HG03378 (cell line): ENCODE measurements around the gene JMJD1C.
A peak's percentile ranks its signal among the peaks of the same experiment; 100 is the strongest.
"Not testable (repeated sequence)": the region's sequence is repeated elsewhere in the genome, so short reads cannot be mapped to it uniquely, and the experiment has no call there.

Experiments
- ATAC-seq: cut with Tn5 transposase; IDR thresholded peaks from one replicate; pipeline ENCODE4 v1.9.1; 2021; ENCODE audit warnings: mild to moderate bottlenecking, moderate library complexity; ENCODE audit not compliant: unreplicated experiment

Gene JMJD1C

DNA sequence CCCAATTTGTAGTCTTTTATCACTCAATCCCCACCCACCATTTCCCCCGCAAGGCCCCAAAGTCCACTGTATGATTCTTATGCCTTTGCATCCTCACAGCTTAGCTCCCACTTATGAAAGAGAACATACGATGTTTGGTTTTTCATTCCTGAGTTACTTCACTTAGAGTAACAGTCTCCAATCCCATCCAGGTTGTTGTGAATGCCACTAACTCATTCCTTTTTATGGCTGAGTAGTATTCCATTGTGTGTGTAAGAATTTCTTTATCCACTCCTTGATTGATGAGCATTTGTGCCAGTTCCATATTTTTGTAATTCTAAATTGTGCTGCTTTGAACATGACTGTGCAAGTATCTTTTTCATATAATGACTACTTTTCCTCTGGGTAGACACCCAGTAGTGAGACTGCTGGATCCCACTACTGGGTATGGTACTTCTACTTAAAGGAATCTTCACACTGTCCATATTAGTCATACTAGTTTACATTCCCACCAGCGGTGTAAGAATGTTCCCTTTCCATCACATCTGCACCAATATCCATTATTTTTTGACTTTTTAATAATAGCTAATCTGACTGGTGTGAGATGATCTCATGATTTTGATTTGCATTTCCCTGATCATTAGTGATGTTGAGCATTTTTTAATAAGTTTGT lies 152.6 kb downstream of the JMJD1C start:
- ATAC-seq: no peak

DNA sequence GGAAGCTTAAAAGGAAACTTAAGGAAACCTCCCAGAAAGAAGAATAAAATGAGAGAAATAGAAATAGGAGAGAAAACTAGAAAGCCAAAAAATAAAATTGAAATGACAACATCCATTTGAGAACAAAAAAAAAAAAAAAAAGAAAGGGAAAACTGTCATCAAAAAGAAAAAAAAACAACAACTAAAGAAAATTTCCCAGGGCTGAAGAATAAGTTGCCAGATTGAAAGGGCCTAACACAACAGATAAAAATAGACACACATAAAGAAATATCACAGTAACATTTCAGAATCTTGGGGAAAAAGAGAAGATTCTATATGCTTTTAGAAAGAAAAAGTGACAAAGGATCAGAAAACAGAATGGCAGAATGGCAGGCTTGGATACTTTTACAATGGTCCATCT lies 157.1 kb downstream of the JMJD1C start:
- no peak for ATAC-seq

DNA sequence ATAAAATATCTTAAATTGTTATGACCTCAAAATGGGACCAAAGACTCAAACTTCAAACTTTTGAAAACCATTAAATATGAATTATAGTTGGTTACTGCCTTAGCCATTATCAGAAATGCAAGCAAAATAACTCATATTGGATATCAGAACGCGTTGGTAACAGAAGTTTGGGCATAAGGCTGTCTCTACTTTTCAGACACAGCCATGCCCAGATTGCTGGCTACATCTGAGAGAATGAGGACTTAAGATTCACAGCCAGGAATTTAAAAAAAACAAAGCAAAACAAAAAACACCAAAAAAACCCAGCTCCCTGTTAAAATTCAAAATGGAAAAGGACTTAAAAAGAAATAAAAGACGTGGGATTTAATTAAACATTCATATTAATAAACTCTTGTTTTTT lies 161.6 kb downstream of the JMJD1C start:
- ATAC-seq: no peak

DNA sequence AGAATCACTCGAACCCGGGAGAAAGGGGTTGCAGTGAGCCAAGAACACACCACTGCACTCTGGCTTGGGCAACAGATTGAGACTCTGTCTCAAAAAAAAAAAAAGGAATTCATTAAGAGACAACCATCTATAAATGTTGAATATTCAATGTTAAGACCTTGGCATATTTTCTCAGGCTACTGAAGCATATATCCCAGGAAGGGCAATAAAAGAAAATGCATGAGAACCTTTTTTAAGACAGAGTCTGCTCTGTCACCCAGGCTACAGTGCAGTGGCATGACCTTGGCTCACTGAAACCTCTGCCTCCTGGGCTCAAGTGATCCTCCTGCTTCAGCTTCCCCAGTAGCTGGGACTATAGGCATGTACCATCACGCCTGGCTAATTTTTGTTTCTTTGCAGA lies 165.0 kb downstream of the JMJD1C start:
- ATAC-seq: no peak

DNA sequence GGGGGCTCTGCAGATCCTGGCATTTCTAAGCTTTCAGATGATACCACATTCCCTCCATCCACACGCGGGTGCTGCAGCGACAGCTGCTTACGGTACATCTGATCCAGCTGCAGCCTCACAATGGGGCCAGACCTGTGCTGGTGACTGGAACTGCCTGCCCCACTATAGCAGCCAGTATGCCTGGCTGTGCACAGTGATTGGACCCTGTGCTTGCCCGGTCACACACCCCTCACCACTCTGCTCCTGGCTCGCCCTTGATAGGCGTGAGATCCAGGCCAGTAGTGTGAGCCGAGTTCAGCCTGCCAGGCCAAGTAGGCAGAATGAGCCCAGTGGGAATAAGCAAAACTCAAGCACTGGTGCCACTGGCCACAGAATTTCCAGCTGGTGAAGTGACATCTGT lies 167.8 kb downstream of the JMJD1C start:
- no peak for ATAC-seq

DNA sequence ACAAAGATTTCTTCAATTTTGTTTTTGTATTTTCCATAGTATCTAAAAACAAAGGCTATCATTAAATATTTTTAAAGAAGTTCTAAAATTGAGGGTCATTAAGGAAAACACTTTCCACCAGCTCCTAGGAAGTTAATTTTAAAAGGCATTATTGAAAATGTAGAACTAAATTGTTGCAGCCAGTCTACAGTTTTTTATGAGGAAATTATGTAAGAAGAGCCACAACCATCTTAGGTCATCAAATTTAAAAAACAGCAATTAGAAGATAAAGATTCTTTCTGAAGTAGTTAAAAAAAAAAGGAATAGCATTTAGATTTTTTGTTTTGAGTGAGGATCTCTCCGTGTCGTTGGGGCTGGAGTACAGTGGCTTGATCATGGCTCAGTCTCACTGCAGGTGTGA lies 171.0 kb downstream of the JMJD1C start:
- no peak for ATAC-seq

DNA sequence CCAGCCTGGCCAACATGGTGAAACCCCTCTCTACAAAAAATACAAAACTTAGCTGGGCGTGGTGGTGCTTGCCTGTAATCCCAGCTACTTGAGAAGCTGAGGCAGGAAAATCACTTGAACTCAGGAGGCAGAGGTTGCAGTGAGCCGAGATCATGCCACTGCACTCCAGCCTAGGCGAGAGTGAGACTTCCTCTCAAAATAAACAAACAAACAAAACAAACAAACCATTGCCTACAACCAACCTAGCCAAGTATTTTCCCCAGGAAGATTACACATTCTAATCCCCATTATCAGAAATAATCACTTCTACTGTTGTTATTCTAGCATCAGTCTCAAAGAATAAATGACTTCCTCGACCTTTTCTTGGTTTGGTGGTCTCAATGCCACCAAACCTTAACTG lies 172.9 kb downstream of the JMJD1C start:
- not testable (repeated sequence) for ATAC-seq

DNA sequence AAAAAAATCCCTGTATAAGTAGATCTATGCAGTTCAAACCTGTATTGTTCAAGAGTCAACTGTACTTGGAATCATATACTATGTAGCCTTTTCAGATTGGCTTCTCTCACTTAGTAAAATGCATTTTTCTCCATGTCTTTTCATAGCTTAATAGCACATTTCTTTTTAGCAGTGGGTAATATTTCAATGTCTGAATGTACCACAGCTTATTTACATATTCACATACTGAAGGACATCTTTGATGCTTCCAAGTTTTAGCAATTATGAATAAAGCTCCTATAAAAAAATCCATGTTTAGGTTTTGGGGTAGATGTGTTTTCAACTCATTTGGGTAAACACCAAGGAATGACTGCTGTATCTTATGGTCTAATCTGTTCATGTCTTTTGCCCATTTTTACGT lies 177.6 kb downstream of the JMJD1C start:
- no peak for ATAC-seq

DNA sequence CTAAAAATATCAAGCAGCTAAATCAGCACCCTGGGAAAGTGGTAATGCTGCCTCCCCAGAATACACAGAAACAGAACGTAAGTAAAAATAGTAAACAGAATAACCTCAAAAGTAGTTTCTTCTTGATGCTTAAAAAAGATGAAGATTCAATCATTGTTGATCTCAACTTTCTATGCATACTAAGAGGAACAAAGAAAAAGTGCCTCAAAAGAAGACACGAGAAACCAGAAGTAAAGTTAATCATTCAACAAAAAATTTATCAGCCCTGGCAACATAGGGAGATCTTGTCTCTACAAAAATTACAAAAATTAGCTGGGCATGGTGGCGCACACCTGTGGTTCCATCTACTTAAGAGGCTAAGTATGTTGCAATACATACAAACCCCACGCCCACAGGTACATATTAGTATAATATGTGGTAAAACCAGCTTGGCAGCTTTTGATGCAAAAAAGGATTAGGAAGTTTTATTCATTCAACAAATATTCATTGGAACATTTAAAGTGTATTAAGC lies 179.0 kb downstream of the JMJD1C start:
- peak; percentile 78 for ATAC-seq

DNA sequence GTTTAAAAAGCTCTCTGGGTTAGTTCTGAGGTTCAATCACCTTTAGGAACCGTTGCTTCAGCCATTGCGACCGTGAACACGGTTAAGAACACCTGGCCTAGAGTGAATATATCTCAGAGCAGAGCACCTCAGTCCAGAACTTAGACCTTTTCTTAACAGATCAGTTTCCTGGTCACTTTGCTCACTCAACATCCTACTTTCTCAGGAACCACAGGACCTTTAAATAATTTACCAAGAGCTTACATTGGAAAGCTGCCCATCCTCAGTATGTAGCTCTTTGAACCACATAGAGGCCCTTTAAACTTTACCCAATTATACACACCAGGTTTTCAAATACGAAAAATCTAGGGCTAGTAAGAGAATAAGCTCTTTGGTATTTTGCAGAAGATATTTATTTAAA lies 179.4 kb downstream of the JMJD1C start:
- ATAC-seq: peak; percentile 65

DNA sequence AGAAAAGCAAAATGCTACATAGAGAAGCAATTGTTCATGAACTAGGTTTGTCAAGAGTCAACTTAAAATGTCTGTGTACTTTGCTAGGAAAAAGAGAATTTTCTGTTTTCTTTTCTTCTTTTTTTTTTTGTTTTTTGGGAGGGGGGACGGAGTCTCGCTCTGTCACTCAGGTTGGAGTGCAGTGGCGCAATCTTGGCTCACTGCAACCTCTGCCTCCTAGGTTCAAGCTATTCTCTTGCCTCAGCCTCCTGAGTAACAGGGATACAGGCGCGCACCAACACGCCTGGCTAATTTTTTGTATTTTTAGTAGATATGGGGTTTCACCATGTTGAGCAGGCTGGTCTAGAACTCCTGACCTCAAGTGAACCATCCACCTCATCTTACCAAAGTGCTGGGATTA lies 181.9 kb downstream of the JMJD1C start:
- ATAC-seq: not testable (repeated sequence)

DNA sequence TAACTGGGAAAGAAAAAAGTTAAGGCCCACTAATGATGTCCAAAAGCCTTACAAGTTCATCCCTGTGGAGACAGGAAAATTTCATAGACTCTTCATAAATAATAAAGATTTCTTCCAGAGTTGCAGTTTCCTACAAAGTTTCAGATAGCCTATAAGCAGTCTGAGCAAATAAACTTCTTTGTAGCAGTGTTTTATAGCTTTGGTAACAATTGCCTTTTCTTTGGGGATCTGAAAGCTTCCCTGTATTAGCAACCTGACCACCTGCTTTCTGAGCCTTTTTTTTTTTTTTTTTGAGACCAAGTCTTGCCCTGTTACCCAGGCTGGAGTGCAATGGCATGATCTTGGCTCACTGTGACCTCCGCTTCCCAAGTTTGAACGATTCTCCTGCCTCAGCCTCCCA lies 182.7 kb downstream of the JMJD1C start:
- ATAC-seq: no peak

DNA sequence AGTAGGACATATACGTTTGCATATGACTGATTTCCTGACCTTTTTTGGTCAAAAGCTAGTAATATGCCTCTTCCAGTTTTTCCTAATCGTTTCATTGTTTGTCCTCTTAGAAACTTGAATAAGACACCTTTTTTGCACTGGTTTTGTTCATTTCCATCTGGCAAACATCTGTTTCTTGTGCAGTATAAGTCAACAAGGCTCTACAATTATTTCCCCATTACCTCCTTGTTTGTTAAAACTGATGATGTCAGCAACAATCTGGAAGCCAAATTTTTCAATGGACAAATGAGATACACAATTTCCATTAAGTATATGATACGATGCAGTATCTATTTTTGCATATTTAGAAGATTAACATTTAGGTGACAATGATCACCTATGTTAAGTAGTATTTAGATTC lies 183.8 kb downstream of the JMJD1C start:
- no peak for ATAC-seq

DNA sequence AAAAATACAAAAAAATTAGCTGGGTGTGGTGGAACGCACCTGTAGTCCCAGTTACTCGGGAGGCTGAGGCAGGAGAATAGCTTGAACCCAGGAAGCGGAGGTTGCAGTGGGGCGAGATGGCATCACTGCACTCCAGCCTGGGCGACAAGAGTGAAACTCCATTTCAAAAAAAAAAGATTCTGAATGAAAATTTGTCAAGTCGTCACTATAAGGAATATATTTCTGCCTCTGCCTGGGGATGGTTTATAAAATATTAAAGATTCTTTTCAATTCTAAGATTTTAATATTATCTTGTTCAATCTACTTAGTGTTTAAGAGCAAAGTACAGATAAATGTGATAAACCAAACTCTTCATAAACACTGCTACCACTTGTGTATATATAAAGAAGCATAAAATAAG lies 185.4 kb downstream of the JMJD1C start:
- no peak for ATAC-seq

DNA sequence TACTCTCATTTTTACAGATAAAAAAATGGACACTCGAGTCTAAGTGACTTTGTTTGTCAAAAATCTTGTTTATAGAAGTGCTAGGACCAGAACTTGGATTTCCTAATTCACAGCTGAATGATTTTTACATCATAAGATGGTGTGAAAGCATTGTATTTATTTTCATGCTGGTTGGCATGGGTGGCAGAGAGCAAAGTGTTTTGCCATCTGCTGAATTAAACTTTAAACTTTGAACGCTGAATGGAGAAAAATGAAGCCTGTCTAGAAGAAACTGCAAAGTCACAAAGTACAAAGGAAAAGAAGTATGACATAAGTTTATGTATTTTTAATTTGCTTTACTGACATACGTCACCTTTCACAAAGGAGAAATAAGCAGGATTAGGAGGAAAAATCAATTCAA lies 190.7 kb downstream of the JMJD1C start:
- no peak for ATAC-seq

DNA sequence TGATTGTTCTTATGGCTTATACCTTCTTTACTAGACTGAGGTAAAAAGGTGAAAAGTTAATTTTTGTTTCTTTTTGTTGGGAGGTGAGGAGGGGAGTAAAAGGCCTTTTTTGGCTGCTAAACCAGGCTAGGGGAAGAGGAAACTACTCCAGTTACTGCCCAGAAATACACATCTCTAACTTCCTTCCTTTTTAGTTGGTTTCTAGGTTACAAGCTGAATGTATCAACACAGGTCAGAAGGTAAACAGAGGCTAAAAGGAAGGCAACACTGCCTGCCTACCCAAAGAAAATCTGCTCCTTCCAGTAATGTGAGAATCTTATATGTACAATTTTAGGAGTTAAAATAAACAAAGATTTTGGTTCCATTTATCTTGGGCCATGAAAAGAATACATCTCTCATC lies 192.2 kb downstream of the JMJD1C start:
- ATAC-seq: no peak

DNA sequence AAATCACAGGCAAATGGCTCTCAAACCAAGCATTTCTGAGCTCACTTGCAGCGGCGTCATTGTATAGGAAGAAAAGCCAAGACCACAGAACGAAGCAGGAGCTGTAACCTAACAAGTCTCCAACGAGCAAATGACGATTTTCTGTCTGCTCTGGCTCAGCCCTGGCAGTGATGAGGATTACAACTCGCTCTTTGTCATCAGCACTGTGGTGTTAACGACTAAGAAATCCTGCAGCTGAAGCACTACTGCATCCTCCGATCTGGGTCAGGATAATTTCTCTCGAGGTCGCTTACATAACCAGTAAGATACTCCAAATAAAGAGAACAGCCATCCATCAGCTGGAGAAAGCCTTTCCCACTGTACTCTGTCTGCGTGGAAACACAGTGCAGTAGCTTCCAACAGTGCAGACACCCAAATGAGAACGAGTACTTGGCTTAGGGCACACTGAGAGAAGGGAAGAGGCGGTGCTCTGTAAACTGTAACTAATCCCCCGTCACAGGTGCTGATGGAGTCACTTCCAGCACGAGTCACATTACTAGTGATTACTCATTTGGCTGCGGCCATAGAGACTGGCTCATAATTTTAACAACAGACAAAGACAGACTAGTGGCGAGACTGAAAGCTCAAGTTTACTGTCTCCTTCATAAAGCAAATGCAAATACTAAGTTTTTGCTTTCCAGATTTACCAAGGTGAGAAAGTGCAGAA lies 196.8 kb downstream of the JMJD1C start:
- ATAC-seq: peak; percentile 96

DNA sequence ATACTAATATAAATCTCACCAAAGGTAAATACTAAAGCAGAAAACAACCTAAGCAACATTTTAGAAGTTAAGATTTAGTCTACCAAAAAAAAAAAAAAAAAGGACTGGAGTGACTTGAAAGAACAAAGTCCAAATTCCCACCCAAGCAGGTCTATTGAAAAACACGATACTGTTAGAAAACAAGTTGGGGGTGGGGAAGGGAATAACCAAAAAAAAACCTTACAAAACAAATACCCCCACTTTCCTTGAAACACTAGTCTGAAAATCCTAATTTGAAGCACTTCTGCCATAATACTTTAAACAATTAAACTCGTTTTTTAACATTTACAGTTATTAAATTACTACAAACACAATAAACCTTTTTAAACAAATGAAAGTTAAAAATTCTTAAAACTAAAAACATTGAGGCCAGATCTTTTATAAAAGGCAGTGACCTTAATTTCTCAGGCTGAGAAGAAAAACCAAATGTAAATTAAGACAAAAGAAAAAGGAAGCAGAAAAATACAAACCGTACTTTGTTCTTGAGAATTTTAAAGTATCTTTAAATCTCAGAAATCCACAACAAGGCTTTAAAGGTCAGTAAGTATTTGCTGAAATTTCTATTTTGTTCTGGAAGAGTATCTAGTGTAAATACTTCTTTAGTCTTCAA lies 197.5 kb downstream of the JMJD1C start:
- no peak for ATAC-seq

DNA sequence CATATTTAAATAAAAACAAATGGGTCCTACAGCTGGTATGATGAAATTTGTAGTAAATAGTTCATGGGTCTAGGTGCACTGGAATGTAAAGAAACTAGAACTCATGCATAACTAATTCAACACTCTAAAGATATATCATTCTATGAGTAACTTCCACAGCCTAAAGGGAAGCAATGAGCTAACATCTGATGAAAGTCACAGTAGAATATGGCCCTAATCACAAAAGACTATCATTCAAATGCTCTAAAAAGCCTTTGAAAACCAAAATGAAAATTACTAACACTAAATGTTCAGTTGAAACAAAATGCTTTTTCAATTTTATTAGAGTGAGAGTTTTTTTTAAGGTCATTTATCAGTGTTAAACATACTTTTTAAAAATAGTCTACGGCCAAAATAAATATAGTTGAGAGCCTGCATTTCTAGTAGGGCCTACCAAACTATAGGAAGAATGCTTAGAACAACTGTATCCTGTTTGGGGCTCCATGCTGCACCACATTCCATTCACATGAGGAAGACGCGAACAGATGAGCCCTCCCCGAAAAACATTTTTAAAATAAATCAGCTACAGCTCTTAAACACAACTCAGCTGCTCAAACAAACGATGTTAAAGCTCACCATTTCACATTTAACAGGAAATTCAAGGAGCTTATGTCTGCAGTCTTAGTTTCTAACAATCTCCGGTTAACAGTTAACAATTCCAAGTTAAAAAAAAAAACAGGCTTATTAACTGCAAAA lies 198.2 kb downstream of the JMJD1C start:
- ATAC-seq: no peak

DNA sequence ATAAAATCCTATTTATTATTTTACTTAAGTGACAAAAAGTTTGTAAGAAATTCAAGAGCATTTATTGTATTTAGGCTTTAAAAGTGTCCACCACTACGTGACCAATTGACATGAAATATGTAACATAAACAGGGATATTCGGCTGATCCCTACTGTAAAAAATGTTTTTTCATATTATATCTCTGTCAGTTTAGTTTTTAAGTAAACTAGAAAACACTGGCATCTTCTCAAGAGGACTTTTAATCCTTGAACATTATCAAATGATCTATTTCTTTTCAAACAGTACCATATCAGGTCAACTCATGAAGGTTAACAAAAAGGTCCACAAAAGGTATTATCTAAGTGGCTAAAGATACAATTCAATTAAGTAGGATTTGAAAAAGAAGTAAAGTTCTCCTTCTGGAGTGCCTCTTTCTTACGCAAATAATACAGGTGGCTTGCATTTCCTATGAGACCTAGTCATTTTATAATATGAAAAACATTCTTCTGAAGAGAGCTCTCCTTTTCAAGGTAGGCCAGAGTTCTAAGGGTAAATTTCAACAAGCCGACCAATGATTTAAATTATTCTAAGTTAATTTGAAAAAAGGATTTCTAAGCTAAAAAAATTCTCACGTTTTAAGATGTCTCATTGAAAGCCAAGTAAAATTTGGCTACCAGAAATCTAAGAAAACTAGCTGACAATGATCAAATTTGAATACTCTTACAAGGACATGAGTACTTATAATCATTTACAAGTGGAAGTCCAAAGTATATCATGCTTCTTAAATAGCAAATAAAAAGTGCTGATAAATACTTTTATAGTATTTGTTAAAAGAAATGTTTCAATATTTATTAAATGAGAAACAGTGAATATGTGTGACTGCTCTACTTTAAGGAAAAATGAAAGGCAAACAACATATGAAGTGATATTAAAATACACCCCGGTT lies 199.1 kb downstream of the JMJD1C start:
- no peak for ATAC-seq
